Chondrocyte (in vitro differentiated cells): ENCODE measurements around the gene NXN. TPM values are rescaled to one million over a fixed set of nuclear protein-coding genes. Genes with fewer than 3 reads are reported as not detected.
"Not testable (repeated sequence)": the region's sequence is repeated elsewhere in the genome, so short reads cannot be mapped to it uniquely, and the experiment has no call there.

Experiments used
- DNase-seq: peaks from one replicate; pipeline ENCODE4 v3.0.0; 2021; ENCODE audit warnings: mixed read lengths, low spot score
- H3K27ac Mint-ChIP-seq: one replicate; pipeline ENCODE4 v1.8.0; 2021; ENCODE audit warnings: mild to moderate bottlenecking, moderate library complexity, mixed read lengths; ENCODE audit not compliant: unreplicated experiment
- H3K27me3 Mint-ChIP-seq: 2 replicates; pipeline ENCODE4 v1.8.0; 2021; ENCODE audit warnings: low read depth, mixed read lengths
- H3K36me3 Mint-ChIP-seq: 2 replicates; pipeline ENCODE4 v1.8.0; 2021; ENCODE audit warnings: low read depth, mixed read lengths
- H3K4me1 Mint-ChIP-seq: 2 replicates; pipeline ENCODE4 v1.8.0; 2021; ENCODE audit warnings: low read depth, mild to moderate bottlenecking, mixed read lengths
- H3K4me3 Mint-ChIP-seq: one replicate; pipeline ENCODE4 v1.8.0; 2021; ENCODE audit warnings: mild to moderate bottlenecking, moderate library complexity, mixed read lengths; ENCODE audit not compliant: unreplicated experiment
- H3K9me3 Mint-ChIP-seq: 2 replicates; pipeline ENCODE4 v1.8.0; 2021; ENCODE audit warnings: low read depth, mixed read lengths
- total RNA-seq: library from RNA; stranded (reverse); gene quantifications from 3 replicates; pipeline ENCODE4 v1.2.1, GENCODE V29; 2021
- TF ChIP-seq, protein P1 (sequence below): fragments of 200-600 bp; sonication (generic); IDR thresholded peaks from 2 replicates; pipeline ENCODE4 v1.5.0; 2021; ENCODE audit warnings: antibody characterized with exemption, mild to moderate bottlenecking, moderate library complexity

NXN gene
- total RNA-seq, 1 donor from 2014 or later = 86.4 TPM

DNA sequence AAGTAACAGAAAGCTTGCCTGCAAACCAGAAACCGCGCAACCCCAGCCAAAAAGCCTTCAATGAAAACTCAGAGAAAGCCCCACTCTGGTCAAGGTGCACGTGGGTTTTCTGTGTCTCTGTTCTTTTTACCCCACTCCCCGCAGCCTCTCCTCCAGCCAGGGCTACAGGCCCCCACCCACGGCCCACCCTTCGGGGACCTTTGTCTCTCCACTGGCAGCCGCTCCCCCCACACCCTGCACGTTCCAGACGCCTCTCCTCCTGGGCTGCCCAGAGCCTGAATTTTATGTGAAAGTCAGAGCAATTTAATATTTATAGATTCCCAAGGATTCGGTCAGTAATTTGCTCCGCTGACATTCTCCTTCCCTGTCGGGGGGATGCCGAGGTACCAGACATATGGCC lies 173.2 kb downstream of the NXN start:
- H3K4me3 Mint-ChIP-seq = no peak overlapping the region
- H3K36me3 Mint-ChIP-seq = peaks cover 11% of the 10 kb centered on the region
- TF ChIP-seq, protein P1, sequence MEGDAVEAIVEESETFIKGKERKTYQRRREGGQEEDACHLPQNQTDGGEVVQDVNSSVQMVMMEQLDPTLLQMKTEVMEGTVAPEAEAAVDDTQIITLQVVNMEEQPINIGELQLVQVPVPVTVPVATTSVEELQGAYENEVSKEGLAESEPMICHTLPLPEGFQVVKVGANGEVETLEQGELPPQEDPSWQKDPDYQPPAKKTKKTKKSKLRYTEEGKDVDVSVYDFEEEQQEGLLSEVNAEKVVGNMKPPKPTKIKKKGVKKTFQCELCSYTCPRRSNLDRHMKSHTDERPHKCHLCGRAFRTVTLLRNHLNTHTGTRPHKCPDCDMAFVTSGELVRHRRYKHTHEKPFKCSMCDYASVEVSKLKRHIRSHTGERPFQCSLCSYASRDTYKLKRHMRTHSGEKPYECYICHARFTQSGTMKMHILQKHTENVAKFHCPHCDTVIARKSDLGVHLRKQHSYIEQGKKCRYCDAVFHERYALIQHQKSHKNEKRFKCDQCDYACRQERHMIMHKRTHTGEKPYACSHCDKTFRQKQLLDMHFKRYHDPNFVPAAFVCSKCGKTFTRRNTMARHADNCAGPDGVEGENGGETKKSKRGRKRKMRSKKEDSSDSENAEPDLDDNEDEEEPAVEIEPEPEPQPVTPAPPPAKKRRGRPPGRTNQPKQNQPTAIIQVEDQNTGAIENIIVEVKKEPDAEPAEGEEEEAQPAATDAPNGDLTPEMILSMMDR = no peak
- DNase-seq = no peak
- no peaks in the 10 kb centered on the region for H3K27me3 Mint-ChIP-seq
- no peak overlapping the region for H3K27ac Mint-ChIP-seq
- H3K4me1 Mint-ChIP-seq = peaks cover 13% of the 10 kb centered on the region
- no peaks in the 10 kb centered on the region for H3K9me3 Mint-ChIP-seq

DNA sequence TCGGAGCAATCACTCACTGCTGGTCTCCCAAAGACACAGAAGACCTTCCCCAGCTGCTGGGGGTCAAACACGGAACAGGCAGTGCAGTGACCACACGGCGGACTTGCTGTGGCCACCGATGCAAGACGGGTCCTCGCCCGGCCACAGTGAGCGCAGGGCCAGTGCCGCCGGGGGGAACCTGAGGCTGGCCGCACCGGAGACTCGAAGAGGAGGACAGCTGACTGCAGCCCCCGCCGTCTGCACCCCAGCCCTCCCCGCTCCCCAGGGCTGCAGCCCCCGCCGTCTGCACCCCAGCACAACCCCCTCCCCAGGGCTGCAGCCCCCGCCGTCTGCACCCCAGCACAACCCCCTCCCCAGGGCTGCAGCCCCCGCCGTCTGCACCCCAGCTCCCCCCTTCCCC lies 173.7 kb downstream of the NXN start:
- not testable (repeated sequence) for H3K9me3 Mint-ChIP-seq, H3K27ac Mint-ChIP-seq, H3K4me3 Mint-ChIP-seq, H3K27me3 Mint-ChIP-seq, DNase-seq
- H3K36me3 Mint-ChIP-seq = peaks cover 10% of the 10 kb centered on the region
- peaks cover 11% of the 10 kb centered on the region for H3K4me1 Mint-ChIP-seq

DNA sequence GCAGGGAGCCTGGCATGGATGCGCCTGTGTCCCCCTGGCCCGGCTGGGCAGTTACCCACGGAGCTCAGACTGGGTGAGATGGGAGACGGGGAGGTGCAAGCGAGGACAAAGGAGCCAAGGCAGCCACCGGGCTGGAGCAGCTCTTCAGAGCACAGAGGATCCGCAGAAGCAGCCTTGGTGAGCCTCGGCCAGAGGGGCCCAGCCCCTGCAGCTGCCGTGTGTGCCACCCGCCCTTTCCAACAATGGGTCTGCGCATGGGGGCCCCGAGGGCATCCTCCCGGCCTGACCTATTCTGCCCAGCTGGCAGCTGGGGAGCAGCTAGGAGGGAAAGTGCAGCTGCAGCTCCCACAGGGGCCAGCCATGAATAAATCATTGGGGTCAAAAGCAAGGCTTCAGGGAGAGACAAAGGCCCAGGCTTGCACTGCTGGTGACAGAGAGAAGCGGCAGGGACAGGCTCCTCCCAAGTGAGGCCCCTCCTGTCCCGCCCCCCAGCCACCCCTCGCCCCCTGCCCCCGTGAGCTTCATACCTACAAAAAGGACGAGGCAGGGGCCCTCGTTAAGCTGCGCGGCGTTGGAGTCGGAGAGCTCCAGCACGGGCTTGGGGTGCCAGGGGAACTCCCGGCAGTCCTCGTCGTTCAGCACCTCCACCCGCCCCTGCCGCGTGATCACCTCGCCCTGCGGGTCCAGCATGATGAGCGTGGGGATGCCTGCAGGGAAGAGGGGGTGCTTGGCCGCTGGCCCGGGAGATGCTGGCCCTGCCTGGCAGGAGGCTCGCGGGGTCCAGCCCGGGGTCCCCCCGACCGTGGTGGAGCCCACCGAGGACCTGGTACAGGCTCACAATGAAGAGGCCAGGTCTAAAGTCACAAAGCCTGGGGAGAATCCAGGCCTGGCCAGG lies 174.8 kb downstream of the NXN start:
- no peaks in the 10 kb centered on the region for H3K9me3 Mint-ChIP-seq
- H3K4me3 Mint-ChIP-seq = no peak overlapping the region
- TF ChIP-seq, protein P1 = no peak
- peaks cover 12% of the 10 kb centered on the region for H3K36me3 Mint-ChIP-seq
- no peaks in the 10 kb centered on the region for H3K27me3 Mint-ChIP-seq
- no peak overlapping the region for H3K27ac Mint-ChIP-seq
- H3K4me1 Mint-ChIP-seq = peaks cover 9% of the 10 kb centered on the region
- no peak for DNase-seq

DNA sequence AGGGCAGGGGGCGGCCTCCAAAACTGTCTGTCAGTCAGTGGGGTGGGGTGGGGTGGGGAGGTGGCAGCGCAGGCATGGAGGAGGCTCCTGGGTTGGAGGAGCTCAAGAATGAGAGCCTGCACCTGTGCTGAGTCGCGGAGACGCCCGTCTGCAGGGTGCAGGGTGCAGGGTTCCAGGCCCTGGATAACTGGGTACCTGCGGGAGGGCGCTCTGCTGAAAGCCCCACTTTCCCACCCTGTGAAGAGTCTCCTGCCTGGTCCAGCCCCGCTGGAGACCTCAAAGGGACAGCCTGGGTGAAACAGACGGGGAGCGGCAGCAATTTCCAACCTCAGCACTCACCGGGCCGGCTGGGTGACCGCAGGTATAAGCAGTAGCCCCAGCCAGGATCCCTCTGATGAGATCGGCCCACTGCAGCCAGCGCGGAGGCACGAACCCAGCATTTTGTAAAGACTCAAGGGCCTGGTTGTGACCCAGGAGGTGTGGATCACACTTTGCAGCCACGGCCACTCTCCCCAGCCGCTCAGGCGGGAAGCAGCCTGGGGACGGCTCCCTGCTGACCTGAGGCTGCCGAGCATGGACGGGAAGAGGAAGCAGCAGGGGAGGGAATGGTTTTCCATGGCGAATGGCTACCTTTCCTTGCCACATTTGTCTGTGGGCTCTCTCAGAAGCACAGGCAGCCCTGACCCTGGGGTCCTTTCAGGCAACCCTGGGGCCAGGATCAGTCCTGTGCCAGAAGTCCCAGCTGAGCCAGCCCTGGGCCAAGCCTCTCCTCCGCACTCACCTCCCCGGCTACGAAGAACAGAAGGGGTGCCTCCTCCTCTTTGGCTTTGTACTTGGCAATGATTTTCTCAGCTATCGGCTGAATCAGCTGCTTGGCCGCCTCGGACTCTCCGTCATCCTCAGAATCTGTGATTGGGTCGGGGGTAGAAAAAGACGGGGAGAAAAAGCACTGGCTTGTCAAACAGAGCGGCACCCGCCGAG lies 176.4 kb downstream of the NXN start:
- TF ChIP-seq, protein P1 = no peak
- DNase-seq = no peak
- H3K4me3 Mint-ChIP-seq = no peak overlapping the region
- H3K4me1 Mint-ChIP-seq = peaks cover 9% of the 10 kb centered on the region
- peaks cover 9% of the 10 kb centered on the region for H3K36me3 Mint-ChIP-seq
- no peak overlapping the region for H3K27ac Mint-ChIP-seq
- no peaks in the 10 kb centered on the region for H3K27me3 Mint-ChIP-seq
- H3K9me3 Mint-ChIP-seq = no peaks in the 10 kb centered on the region

DNA sequence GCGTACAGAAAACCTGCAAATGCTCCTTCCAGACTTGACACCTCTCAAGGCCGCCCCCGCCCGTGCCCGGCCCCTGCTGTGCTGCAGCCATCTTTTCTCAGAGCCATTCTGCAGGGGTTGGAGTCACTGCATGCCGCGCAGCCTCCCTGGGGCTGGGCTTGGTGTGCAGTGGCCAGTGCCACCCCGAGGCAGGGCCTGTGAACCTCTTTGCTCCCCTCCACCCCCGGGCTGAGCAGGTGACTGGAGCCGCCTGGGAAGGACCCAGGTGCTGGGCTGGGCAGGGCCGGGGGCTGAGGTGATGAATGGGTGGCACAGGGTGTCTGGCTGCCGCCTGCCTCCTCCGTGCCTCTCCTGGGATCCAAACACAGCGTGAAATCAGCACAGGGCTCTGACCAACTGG lies 177.1 kb downstream of the NXN start:
- TF ChIP-seq, protein P1 = no peak
- no peak for DNase-seq
- peaks cover 9% of the 10 kb centered on the region for H3K4me1 Mint-ChIP-seq
- no peak overlapping the region for H3K27ac Mint-ChIP-seq
- H3K9me3 Mint-ChIP-seq = no peaks in the 10 kb centered on the region
- no peaks in the 10 kb centered on the region for H3K27me3 Mint-ChIP-seq
- no peak overlapping the region for H3K4me3 Mint-ChIP-seq
- peaks cover 9% of the 10 kb centered on the region for H3K36me3 Mint-ChIP-seq
